Loucy (cell line): ENCODE measurements around the gene PRICKLE2.

Source experiments
- EZH2phosphoT487 ChIP-seq: fragments of 200-600 bp; IDR thresholded peaks from 2 replicates; pipeline ENCODE4 v1.6.1; 2018; ENCODE audit warnings: antibody characterized with exemption, mild to moderate bottlenecking, moderate library complexity, borderline replicate concordance
- TF ChIP-seq, protein P1 (sequence below): fragments of 200-600 bp; sonication (generic); conservative IDR thresholded peaks from 2 replicates; pipeline ENCODE4 v1.5.1; 2014; ENCODE audit warnings: mild to moderate bottlenecking, antibody characterized with exemption, low read length

DNA sequence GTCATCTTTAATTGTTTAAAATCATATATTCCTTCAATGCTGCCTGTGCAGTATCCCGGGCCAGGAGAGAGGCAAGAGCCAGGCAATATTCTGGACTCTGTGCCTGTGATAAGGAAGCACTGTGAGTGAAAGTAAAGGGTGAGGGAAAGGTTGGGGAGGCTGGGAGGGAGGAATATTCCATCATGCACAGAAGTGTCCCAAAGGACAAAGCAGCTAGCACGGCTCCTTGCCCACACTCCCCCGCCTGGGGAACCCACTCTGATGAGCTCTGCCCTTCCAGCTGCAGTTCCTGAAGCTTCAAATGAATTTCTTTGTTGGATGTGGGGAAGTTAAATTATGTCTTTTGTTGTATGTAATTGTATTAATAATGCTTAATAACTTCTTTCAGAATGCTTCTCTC lies 1.5 kb upstream of the PRICKLE2 start:
- TF ChIP-seq, protein P1, sequence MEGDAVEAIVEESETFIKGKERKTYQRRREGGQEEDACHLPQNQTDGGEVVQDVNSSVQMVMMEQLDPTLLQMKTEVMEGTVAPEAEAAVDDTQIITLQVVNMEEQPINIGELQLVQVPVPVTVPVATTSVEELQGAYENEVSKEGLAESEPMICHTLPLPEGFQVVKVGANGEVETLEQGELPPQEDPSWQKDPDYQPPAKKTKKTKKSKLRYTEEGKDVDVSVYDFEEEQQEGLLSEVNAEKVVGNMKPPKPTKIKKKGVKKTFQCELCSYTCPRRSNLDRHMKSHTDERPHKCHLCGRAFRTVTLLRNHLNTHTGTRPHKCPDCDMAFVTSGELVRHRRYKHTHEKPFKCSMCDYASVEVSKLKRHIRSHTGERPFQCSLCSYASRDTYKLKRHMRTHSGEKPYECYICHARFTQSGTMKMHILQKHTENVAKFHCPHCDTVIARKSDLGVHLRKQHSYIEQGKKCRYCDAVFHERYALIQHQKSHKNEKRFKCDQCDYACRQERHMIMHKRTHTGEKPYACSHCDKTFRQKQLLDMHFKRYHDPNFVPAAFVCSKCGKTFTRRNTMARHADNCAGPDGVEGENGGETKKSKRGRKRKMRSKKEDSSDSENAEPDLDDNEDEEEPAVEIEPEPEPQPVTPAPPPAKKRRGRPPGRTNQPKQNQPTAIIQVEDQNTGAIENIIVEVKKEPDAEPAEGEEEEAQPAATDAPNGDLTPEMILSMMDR: no peak
- TF ChIP-seq EZH2phosphoT487: no peak
